Activated effector memory CD4-positive, alpha-beta T cell treated with Interleukin-2 at 50 U/mL for 16 hours (primary cell): ENCODE results near the gene GP1BA.
A peak's percentile ranks its signal among the peaks of the same experiment; 100 is the strongest.

ENCODE experiments used
- DNase-seq: peaks from one replicate; pipeline ENCODE4 v3.0.0-alpha.2; 2020

GP1BA gene

DNA sequence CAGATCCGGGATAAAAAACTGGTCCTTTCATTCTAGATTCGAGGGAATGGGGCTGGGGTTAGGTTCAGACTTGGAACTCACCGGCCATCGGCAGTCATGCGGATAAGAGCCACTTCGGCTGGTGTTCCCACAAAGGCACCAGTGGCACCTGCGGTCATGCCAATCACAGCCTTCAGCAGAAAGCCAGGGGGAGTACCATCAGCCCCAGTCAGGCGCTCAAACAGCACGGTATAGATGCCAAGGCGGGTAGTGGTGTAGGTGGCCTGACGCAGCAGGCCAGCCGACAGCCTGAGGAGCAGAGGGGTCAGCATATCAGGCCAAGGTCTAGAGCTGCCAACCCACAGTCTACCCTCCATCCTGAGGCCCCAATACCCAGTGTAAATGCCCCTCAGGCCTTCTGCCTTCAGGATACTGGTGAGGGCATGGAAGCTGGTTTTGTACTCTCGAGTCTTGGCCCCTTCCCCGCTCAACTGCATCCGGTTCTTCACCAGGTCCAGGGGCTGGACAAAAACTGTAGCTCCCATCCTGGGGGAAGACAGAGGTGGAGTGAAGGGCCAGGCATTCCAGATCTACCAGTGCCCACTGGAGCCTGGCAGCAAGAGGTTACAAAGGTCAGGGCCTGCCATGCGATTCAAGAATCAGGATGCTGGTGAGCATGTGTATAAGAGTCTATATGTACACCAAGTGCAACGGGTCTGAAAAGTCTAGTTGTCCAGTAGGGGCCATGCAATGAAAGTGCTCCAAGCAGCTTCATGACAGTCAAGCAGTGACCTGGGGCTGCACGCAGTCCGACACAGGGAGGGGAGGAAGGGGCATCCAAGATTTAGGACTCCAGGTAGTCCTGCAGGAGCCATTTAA, 6.8 kb downstream of the GP1BA start:
- DNase-seq: no peak

DNA sequence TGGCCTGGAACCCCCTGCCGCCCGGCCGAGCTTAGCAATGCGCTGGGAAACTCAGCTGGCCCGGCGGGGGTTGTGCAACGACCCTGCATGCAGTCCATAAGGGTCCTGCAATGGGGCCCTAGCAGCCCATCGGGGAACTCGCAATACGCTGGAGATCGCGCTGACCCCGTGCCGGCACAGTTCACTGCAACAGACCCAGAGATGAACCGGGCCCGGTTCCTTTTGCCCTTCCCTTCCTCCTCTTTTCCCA, 7.4 kb downstream of the GP1BA start:
- DNase-seq: no peak

DNA sequence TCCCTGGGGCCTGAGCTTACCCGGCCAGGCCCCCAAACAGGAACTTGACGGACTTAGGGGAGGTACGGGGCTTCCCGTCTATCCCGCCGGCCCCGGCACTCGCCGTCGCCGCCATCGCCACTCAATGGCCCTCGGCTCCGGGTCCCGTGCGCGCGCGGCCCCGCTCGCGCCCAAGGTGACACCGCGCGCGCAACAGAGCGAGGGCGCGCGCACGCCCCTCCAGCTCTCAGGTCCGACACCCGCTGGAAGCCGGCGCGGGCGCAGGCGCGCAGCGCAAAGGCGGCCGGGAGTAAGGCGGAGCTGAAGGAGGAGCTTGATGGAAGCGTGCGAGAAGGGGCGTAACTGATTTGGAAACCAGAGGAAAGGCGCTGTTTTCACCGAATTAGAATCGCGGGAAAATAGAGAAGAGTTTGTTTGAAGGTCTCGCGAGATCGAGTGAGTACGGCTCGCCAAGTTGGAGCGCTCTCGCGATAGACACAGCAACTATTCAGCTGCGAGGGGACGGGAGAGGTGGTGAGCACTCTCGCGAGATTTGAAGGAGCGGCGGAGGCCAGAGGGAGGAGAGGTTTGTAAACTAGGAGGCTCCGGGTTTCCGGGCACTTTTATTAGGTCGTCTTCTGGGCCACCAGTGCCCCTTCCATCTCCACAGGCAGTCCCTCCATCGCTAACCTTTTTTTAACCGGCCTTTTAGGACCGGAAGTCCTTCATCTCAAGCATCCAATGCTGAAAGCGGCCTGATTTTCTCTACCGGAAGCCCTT, 7.9 kb downstream of the GP1BA start, which contains the start of the genes RNF167 and SLC25A11:
Gene RNF167 (plus strand): TSS at position 473 of the 759 bp plus-strand sequence. CDS start 642 bp downstream, outside the sequence.
Gene SLC25A11 (minus strand): TSS at position 251 of the 759 bp plus-strand sequence. CDS start 136 bp downstream, at position 115.
- peak; percentile 98 for DNase-seq

DNA sequence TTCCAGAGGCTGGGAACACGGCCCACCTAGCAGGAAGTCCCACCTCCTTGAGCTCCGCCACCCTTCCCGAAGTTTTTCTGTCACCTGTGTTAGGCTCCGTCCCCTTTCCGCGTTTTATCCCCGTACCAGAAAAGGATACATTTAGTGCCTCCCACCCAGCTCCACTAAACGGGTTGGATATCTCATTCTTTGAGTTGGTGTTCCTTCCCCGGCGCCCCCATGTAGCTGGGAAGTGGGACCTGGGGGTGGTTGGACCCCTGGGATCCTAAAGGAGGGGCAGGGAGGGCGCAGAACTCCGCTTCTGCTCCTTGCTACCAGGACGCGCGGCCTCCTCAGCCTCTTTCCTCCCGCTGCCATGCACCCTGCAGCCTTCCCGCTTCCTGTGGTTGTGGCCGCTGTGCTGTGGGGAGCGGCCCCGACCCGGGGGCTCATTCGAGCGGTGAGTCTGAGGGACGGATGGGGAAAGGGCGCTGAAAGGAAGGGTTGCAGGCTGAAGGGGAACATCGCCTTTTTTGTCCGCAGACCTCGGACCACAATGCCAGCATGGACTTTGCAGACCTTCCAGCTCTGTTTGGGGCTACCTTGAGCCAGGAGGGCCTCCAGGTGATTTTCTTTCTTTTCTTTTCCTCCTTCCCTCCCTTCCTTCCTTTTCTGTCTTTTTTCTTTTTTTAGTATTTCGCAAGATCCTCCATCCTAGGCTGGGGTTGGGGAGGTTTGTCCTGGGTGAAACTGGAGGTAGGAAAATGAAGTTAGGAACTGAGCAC, 8.7 kb downstream of the GP1BA start:
- peak; percentile 43 for DNase-seq

DNA sequence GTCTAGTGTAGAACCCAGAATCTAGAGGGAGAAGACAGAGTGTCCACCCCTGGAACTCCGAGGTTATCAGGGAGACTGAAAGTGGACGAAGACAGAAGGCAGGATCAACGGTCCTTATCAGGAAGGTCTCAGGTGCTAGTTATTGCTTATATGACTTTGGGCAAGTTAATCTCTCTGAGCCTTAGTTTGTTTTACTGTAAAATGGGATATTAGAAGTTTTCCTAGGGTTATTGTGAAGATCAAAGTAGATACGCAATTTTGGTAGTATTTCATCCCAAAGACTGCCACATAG, 9.2 kb downstream of the GP1BA start:
- no peak for DNase-seq

DNA sequence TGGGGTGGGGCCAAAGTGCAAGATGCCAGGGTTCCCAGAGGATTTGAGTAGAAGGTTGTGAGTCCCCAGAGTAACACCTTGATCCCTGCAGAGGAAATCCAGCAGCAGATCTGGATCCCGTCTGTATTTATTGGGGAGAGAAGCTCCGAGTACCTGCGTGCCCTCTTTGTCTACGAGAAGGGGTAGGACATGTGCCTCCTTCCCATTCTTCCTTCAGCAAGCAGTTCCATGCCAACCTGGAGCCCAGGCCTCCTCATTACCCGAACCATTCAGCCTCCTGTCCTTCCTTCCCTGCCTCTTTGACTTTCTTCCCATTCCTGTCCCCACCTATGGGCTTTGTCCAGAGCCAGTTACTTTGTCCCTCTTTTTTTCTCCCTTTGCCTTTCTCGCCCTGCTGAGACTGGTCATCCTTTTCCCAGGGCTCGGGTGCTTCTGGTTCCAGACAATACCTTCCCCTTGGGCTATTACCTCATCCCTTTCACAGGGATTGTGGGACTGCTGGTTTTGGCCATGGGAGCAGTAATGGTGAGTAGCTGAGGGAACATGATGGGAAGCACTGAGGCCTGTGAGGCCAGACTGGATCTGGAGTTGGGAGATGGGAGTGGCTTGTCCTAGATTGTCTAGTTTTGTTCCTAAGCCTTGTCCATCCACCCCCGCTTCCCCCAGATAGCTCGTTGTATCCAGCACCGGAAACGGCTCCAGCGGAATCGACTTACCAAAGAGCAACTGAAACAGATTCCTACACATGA, 10.9 kb downstream of the GP1BA start:
- no peak for DNase-seq

DNA sequence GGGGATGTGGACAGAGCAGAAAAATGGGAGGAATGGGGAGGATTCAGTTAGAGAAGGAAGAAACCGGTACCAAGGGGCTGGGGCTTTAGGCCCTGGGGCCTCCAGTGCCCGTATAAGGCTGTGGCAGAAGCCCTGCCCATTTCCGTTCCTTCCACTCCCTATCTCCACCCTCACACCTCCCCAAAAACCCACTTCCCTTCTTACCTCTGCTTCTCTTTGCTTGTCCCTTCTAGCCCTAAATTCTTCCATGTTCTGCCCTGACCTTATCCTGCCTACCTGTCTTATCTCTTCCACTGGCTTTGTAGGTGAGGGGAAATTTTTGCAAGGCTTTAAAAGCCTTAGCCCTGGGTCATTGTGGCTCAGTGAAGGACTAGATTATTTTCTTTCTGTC, 12.1 kb downstream of the GP1BA start:
- DNase-seq: peak; percentile 43

DNA sequence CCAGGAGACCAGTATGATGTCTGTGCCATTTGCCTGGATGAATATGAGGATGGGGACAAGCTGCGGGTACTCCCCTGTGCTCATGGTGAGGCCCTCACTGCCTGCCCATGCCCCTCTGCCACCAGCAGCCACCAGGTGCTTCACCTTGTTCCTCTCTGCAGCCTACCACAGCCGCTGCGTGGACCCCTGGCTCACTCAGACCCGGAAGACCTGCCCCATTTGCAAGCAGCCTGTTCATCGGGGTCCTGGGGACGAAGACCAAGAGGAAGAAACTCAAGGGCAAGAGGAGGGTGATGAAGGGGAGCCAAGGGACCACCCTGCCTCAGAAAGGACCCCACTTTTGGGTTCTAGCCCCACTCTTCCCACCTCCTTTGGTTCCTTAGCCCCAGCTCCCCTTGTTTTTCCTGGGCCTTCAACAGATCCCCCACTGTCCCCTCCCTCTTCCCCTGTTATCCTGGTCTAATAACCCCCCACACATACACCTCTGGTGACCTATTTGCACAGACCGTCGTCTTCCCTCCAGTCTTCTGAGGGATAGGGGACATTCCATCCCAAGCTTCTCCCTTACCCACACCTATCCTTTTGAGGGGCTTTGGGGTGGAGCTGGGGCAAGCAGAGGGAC, 12.6 kb downstream of the GP1BA start:
- DNase-seq: no peak

DNA sequence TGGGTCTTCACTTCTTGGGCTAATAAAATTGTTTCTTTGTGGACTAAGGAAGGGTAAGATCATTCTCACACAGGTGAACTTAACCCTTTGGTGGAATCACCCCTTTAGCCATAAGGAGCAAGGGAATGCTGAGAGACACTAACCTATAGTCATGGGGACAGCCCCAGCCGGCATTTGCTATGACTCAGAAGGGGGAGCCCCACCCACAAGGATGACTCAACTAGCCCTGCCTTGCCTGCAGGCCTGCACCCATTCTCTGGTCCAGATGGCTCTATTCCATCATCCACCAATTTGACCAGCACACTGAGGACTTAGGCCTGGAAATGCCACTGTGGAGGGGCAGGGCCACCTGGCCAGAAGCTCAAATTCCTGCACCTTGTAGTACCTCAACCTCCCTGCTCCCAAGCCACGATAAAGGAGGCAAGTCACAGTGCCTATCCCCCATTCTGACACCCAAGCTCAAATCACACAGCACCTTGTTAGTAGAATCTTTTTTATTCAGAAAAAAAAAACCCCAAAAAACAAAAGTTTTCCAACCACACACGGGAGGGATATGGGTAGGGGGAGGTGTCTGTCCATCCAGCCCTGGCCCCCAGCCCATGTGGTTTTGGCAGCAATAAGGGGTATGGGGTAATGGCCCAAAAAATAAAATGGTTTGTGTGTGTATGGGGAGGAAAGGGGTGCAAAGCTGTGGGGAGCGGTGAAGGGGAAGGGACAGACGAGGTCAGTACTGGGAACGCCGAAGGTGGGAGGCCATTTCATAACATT, 13.3 kb downstream of the GP1BA start:
- DNase-seq: peak; percentile 72

DNA sequence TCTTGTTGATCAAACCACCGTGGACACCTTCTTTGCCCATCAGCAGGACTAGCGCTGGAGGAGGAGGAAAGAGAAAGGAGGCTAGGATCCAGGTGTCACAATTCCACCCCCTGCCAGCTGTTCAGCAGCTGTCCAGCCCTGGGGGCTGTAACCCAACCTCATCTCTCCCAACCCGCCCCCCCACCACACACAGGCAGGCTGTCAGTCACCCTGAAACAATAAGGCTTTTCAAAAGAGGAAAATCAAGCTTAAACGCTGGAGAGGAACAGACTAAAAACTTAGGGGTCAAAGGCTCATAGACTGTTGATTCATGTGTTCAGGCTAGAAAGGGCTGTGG, 13.8 kb downstream of the GP1BA start:
- no peak for DNase-seq

DNA sequence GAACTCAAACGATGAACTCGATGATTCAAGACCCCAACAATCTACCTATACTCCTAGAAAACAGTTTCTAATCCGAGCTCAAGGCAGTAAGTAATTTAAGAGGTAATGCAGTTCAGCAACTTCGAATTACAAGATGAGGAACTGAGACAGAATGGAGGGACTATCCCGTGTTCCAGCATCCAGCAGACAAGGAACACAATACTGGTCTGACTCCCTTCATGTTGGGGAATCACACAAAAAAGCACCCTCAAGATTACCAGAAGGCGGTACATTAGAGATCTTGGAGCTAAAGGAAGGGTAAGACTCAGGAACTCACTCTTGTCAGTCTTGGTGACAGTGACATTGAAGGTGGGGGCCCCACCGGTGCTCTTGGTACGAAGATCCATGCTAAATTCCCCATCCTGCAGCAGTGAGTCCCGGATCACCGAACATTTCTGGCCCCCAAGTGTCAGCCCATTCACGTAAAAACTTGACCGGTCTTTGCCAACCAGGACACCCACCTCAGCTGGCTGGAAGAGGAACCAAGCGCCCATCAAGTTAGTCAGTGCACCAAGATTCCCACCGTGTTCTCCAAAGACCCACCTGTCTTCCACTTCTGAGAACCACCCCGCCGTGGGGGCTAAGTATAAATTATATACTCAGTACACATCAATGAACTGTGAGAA, 14.4 kb downstream of the GP1BA start:
- DNase-seq: no peak

DNA sequence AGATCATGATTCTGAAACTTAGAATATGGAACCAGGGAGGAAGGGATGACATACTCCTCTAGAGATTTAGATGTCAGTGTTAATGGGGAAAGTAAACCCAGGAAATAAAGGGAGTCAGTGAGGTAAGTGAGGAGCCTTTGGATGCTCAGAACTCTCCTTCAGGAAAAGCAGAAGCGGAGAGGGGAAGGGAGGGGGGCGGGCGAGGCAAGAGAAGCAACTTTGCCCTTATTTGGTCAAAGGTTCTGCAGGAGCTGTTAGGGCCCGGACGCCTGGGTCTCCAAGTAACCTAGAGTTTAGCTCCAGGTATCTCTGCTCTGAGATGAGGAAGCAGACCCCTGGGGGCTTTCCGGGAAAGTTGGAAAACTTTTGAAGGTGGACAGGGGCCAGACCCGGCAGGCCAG, 14.9 kb downstream of the GP1BA start:
- DNase-seq: no peak

DNA sequence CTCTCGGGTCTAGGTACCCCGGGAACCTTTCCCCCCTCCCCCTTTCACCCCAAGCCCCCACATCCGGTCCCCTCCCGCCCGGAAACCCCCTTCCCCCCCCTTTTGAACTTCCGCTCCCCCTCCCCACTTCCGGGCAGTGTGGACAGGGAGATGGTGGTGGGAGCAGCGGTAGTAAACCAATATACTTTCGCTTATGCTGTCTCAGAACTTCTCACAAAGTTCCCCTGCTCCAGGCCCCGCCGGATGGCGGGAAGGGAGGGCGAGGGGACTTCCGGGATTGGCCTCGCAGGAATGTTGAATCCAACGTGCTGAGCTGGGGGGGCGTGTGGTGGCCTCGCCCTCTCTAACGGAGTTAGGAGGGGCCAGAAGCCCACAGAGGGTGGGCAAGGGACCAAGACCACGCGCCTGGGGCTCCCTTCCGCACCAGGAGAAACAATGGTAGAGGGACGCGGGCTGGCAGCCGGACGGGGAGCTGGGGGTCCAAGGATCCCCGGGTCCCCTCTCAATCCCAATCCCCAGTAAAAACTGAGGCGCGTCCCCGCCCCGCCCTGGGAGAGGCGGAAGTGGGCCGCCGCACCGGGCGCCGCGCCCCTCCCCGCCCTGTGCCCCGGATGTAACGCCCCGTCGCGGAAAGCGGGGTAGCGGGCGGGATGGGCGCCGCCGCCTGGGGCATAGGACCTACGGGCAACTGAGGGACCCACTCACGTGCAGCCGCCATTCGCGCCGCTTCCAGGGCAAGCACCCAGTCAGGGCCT, 15.5 kb downstream of the GP1BA start:
- peak; percentile 65 for DNase-seq

DNA sequence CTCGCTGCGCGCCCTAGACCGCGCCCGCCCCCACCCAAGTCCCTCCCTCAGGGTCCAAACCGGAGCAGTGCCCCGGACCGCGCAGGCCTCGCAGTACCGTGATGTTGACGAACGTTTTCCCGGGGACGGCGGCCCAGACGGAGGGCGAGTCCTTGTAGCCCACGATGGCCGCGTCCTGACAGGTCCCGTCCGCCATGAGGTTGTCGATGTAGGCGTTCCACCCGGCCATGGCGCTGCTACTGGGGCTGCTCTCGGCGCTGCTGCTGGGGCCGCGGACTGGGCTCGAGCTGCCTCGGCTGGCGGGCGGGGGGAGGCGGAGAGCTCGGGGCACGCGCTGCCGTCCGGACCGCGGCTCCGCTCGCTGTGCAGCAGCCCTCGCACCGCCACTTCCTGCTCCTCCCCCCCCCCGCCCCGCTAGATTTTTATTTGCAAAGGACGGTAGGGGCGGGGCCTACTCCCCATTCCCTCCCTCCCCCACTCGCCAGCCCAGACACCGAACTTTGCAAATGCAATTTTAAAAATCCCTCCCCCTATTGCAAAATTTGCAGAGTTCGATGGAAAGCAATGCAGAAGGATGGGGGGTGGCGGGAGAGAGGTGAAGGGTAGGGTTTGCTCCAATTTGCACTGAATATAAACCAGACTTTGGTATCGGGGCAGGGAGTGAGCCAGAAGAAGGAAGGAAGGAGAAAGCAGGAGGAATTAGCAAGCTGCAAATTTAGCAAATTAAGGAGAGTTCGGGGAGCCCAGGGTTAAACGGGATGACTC, 16.3 kb downstream of the GP1BA start, which contains the start of gene PFN1:
Gene PFN1 (minus strand): TSS at position 365 of the 765 bp plus-strand sequence. CDS start 136 bp downstream, at position 229.
- peak; percentile 89 for DNase-seq

DNA sequence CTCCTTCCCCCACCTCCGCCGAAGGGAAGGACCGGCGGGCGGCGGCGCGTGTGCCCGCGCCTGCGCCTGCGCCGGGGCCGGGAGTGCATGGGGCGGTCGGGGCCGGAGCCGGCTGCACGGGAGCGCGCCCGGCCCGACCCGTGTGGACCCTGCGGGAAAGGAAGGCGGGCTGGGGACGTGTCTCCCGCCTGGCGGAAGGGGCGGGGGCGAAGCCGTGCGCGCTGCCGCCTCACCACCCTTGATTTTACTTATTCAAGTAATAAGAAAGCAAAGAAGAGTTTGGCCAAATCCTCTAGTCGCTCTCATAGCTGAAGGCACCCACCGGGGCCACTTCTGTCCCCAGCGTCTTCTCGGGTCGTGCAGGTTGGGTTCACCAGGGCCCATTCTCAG, 16.8 kb downstream of the GP1BA start:
- peak; percentile 67 for DNase-seq

DNA sequence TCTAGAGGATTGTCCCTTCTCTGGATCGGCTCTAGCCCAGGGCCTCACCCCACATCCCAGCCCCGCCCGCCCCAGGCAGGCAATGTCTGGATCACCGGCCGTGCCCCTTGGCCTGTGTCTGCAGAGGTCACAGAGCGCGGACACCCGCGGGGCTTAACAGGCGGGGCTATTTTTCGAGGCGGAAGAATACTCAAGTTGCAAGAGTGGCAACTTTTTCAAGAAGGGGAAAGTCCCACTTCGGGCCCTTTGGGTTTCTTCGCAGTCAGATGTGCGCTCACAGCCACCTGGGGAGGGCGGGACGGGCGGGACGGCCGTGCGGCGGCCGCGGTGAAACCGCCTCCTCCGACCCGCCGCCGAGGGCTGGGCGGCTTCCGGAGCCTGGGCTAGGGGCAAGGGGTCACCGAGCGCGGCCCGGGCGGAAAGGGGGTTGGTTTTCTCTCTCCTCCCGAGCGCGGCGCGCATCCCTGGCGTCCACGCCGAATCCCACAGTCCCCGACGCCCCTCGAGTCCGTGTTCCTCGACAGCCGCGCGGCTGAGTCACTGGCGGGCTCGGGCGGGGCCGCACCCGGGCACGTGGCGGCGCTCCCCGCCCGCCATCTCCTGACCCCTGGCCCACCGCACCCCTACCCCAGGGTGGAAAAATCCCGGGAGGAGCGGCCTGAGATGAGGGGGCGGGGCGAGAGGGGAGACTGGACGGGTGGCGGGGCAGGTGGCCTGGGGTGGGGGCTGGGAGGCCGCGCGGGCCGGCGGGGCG, 17.4 kb downstream of the GP1BA start:
- peak; percentile 68 for DNase-seq

DNA sequence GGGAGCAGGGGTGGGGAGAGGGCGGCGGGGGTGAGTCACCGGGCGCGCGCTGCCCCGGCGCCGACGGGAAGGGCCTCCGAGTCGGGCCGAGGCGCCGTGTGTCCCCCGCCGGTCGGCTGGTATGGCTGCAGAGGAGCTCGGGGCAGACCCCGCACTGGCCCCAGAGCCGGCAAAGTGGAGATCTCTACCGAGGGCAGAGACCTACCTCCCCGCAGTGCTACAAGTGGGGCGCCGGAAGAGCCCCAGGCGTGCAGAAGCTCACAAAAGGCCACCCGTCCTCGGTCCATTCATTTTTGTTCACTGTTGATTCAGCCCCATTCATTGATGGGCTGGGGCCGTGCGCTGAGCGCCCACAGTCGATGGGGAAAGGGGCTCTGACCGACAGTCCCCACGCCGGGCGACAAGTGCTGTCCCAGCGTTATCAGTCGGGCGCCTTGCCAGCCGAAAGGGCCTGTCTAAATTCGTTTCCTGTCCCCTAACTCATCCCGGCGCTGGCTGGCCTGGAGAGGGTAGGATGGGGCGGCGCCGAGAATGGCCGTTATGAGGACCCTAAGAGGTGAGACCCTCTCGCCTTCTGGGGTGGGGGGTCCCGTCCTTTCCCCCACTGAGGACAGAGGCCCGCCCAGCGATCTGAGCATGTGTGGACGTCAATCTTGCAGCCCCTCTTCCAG, 18.1 kb downstream of the GP1BA start:
- DNase-seq: peak; percentile 51

DNA sequence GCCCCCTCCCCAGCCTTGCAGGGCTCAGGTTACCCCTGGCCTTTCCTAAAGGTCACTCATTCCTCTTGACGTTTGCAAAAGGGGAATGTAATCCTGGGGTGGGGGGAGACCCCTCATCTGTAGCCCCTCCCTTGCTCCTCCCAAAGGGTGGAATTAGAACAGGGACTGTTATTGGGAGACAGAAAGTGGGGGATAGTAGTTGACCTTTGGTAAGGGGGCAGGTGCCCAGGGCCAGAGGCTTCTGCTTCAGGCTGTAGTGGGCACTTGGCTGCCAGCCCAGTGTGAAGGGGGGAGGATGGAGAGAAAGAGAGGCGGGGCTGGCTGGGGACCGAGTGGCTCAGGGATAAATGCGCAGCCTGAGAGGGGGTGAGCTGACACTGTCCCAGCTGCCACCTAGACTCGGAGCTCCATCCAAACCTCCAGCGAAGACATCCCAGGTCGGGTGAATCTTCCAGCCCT, 18.7 kb downstream of the GP1BA start, which contains the start of gene ENO3:
Gene ENO3 (plus strand): TSS at position 374 of the 459 bp plus-strand sequence. CDS start 711 bp downstream, outside the sequence.
- no peak for DNase-seq
